ENCODE results near the gene ALPL. TPM values are rescaled to one million over a fixed set of nuclear protein-coding genes. Genes with fewer than 3 reads are reported as not detected.

ALPL gene
- polyA plus RNA-seq, 1 donor = 3.0 TPM

- no peak for DNase-seq (ENCODE audit: low read depth)
Observed at GRCh38 chr1:21530368-21531016, 21.3 kb downstream of the ALPL start.

GRCh38 chr1:21531241-21531640 is 22.0 kb downstream of the ALPL start:
- no peak for DNase-seq (ENCODE audit: low read depth)

- DNase-seq (ENCODE audit: low read depth) = no peak
Observed at GRCh38 chr1:21532496-21532895, 23.3 kb downstream of the ALPL start.

GRCh38 chr1:21532992-21533534 is 23.8 kb downstream of the ALPL start:
- no peak for DNase-seq (ENCODE audit: low read depth)

- DNase-seq (ENCODE audit: low read depth) = no peak
Observed at GRCh38 chr1:21534146-21534545, 24.9 kb downstream of the ALPL start.

GRCh38 chr1:21534674-21535378 is 25.6 kb downstream of the ALPL start:
- no peak for DNase-seq (ENCODE audit: low read depth)

- peak; percentile 53 for DNase-seq (ENCODE audit: low read depth)
Observed at GRCh38 chr1:21536218-21536617, 27.0 kb downstream of the ALPL start.

GRCh38 chr1:21537511-21537931 is 28.3 kb downstream of the ALPL start:
- DNase-seq (ENCODE audit: low read depth) = no peak

- DNase-seq (ENCODE audit: low read depth) = no peak
Observed at GRCh38 chr1:21537932-21538630, 28.9 kb downstream of the ALPL start.

GRCh38 chr1:21539933-21540332 is 30.7 kb downstream of the ALPL start:
- no peak for DNase-seq (ENCODE audit: low read depth)

GRCh38 chr1:21541329-21541728 is 32.1 kb downstream of the ALPL start:
- DNase-seq (ENCODE audit: low read depth) = no peak

GRCh38 chr1:21541835-21542234 is 32.6 kb downstream of the ALPL start:
- no peak for DNase-seq (ENCODE audit: low read depth)

- no peak for DNase-seq (ENCODE audit: low read depth)
Observed at GRCh38 chr1:21543598-21543997, 34.4 kb downstream of the ALPL start.

- DNase-seq (ENCODE audit: low read depth) = no peak
Observed at GRCh38 chr1:21544095-21544494, 34.9 kb downstream of the ALPL start.

GRCh38 chr1:21546122-21546825 is 37.1 kb downstream of the ALPL start:
- no peak for DNase-seq (ENCODE audit: low read depth)

GRCh38 chr1:21547876-21548275 is 38.7 kb downstream of the ALPL start:
- DNase-seq (ENCODE audit: low read depth) = no peak

- DNase-seq (ENCODE audit: low read depth) = no peak
Observed at GRCh38 chr1:21550097-21550496, 40.9 kb downstream of the ALPL start.

- no peak for DNase-seq (ENCODE audit: low read depth)
Observed at GRCh38 chr1:21550866-21551475, 41.7 kb downstream of the ALPL start.

- no peak for DNase-seq (ENCODE audit: low read depth)
Observed at GRCh38 chr1:21552715-21553114, 43.5 kb downstream of the ALPL start.

- no peak for DNase-seq (ENCODE audit: low read depth)
Observed at GRCh38 chr1:21553116-21553926, 44.1 kb downstream of the ALPL start.
